H1 (cell line): Measurements from ENCODE around the gene POLR1F.

Experiments used
- CBX5 ChIP-seq: fragments of 300-800, 300-1000 bp; sonication (generic); IDR thresholded peaks from 2 replicates; pipeline ENCODE4 v1.7.1; 2016; ENCODE audit warnings: antibody characterized with exemption, low read length, low read depth
- CHD2 ChIP-seq: IDR thresholded peaks from 2 replicates; pipeline ENCODE4 v1.6.1; 2012; ENCODE audit warnings: low read length, improper control_type of control experiment
- CREB1 ChIP-seq: IDR thresholded peaks from 2 replicates; pipeline ENCODE4 v1.6.1; 2012; ENCODE audit warnings: inconsistent platforms
- CTCF ChIP-seq, 3 experiments: IDR thresholded peaks; 1 replicate in 2 of 3; 2 replicates in 1 of 3; pipeline versions ENCODE4 v1.5.1 to v1.6.1; 2011; ENCODE audit warnings: low read length in 3 of 3, mild to moderate bottlenecking in 3 of 3, inconsistent platforms in 2 of 3, low read depth in 1 of 3, moderate library complexity in 1 of 3; ENCODE audit not compliant: insufficient read depth in 1 of 3; ENCODE audit errors: control extremely low read depth in 1 of 3
- HDAC6 ChIP-seq: IDR thresholded peaks from one replicate; pipeline ENCODE4 v1.7.1; 2012; ENCODE audit warnings: low read depth, mild to moderate bottlenecking, inconsistent platforms, low read length, moderate library complexity
- POLR2A ChIP-seq, 2 experiments: IDR thresholded peaks; 1 replicate in 1 of 2; 2 replicates in 1 of 2; pipeline ENCODE4 v1.6.1; 2011; ENCODE audit warnings: low read depth in 2 of 2, low read length in 2 of 2, mild to moderate bottlenecking in 2 of 2; ENCODE audit errors: control extremely low read depth in 1 of 2
- POLR2AphosphoS5 ChIP-seq: IDR thresholded peaks from 2 replicates; pipeline ENCODE4 v1.6.1; 2011; ENCODE audit warnings: low read depth, low read length
- POU5F1 ChIP-seq: IDR thresholded peaks from 2 replicates; pipeline ENCODE4 v1.6.1; 2011; ENCODE audit warnings: low read depth, mild to moderate bottlenecking, low read length, moderate library complexity
- SIN3A ChIP-seq, 2 experiments: IDR thresholded peaks in 1 of 2; conservative IDR thresholded peaks in 1 of 2; 2 replicates each; pipeline ENCODE4 v1.6.1; 2011 to 2012; ENCODE audit warnings: low read length in 2 of 2, improper control_type of control experiment in 1 of 2, low read depth in 1 of 2, mild to moderate bottlenecking in 1 of 2
- SUZ12 ChIP-seq: fragments of 200-600 bp; sonication (generic); IDR thresholded peaks from 2 replicates; pipeline ENCODE4 v1.6.1; 2012; ENCODE audit warnings: mild to moderate bottlenecking, inconsistent platforms, low read length, moderate library complexity, mixed read lengths
- TBP ChIP-seq: IDR thresholded peaks from 2 replicates; pipeline ENCODE4 v1.6.1; 2011; ENCODE audit warnings: low read depth, low read length, improper control_type of control experiment

- no peak for TF ChIP-seq HDAC6
- TF ChIP-seq POLR2A (IDR thresholded peaks at IDR 0.05; ENCODE audit: control extremely low read depth in 1 of 2, low read depth in 2 of 2, low read length in 2 of 2): no peak
- TF ChIP-seq CHD2: no peak
- no peak for TF ChIP-seq TBP
- no peak for TF ChIP-seq CTCF (IDR thresholded peaks at IDR 0.05; ENCODE audit: control extremely low read depth in 1 of 3, insufficient read depth in 1 of 3, low read depth in 1 of 3, low read length in 3 of 3)
- no peak for TF ChIP-seq SUZ12
- TF ChIP-seq SIN3A (conservative IDR thresholded peaks at IDR 0.05 in 1 of 2, IDR thresholded peaks at IDR 0.05 in 1 of 2; ENCODE audit: low read depth in 1 of 2, low read length in 2 of 2): no peak
- TF ChIP-seq CBX5: no peak
- no peak for TF ChIP-seq CREB1
- no peak for TF ChIP-seq POU5F1
- no peak for TF ChIP-seq POLR2AphosphoS5
Observed at GRCh38 chr7:19705663-19706062, 3.2 kb downstream of the POLR1F start.
